C4-2B (cell line): ENCODE data around the gene TMEM88.

Source experiments
- CTCF ChIP-seq: fragments of 450-650 bp; conservative IDR thresholded peaks from 2 replicates; pipeline ENCODE4 v1.5.1; 2017; ENCODE audit warnings: mild to moderate bottlenecking
- ZFX ChIP-seq: fragments of 450-650 bp; IDR thresholded peaks from 2 replicates; pipeline ENCODE4 v1.6.1; 2017

GRCh38 chr17:7884581-7885366 lies 29.9 kb downstream of the TMEM88 start:
- TF ChIP-seq CTCF = no peak
- peak; percentile 59; the same call in 1 of the 2 replicates for TF ChIP-seq ZFX
